K562 (cell line): ENCODE results near the gene TMEM38B. TPM values are rescaled to one million over a fixed set of nuclear protein-coding genes. Genes with fewer than 3 reads are reported as not detected.

Source experiments
- BCLAF1 ChIP-seq, 2 experiments: fragments of 450-650 bp in 1 of 2; IDR thresholded peaks; 2 replicates each; pipeline ENCODE4 v1.6.1; 2011 to 2017; ENCODE audit warnings: low read depth in 2 of 2, antibody characterized with exemption in 1 of 2, borderline replicate concordance in 1 of 2, low read length in 1 of 2, mild to moderate bottlenecking in 1 of 2, mixed read lengths in 1 of 2; ENCODE audit not compliant: control insufficient read depth in 1 of 2
- MAFK ChIP-seq: IDR thresholded peaks from 2 replicates; pipeline ENCODE4 v1.6.1; 2011; ENCODE audit warnings: low read length, improper control_type of control experiment
- RBM22 ChIP-seq: fragments of 200-400 bp; formaldehyde crosslinking; IDR thresholded peaks from 2 replicates; pipeline ENCODE4 v1.6.1; 2018; ENCODE audit warnings: low read length, low read depth; ENCODE audit not compliant: poor library complexity, severe bottlenecking
- USF2 ChIP-seq: sonication (generic); formaldehyde crosslinking; IDR thresholded peaks from 2 replicates; pipeline ENCODE4 v1.5.0; 2020; ENCODE audit warnings: missing genetic modification reagents
- ZBTB43 ChIP-seq: sonication (generic); formaldehyde crosslinking; IDR thresholded peaks from 2 replicates; pipeline ENCODE4 v1.8.0; 2023; ENCODE audit warnings: mild to moderate bottlenecking, missing genetic modification reagents
- ZNF408 ChIP-seq: fragments of 250-450 bp; sonication (Bioruptor Pico); IDR thresholded peaks from 2 replicates; pipeline ENCODE4 v1.4.0; 2020; ENCODE audit warnings: low read depth, mild to moderate bottlenecking, moderate library complexity
- polyA plus RNA-seq, 8 experiments: library from polyadenylated mRNA; depleted of rRNA in 4 of 8; stranded (reverse) in 5 of 8; unstranded in 3 of 8; fragments of >200 nt; fragmentation: Nextera tagmentation in 2 of 8; fragmentation: Illumina TruSeq in 1 of 8; extraction: Ambion mirVana in 2 of 8; extraction: Trizol in 1 of 8; gene quantifications; 2 replicates each; pipeline versions ENCODE4 v1.2.1 to v1.2.3, GENCODE V29; 2011 to 2014; ENCODE audit warnings: inconsistent platforms in 1 of 8, missing spikeins in 1 of 8
- total RNA-seq, 7 experiments: library from RNA; depleted of rRNA in 6 of 7; stranded (reverse); fragments of >200 nt in 6 of 7; fragmentation: Illumina TruSeq in 2 of 7; extraction: Trizol in 2 of 7; gene quantifications; 2 replicates each; pipeline versions ENCODE4 v1.2.1 to v1.2.3, GENCODE V29; 2011 to 2021; ENCODE audit warnings: low replicate concordance in 1 of 7
- TF ChIP-seq, protein P1 (sequence below): fragments of 450-650 bp; IDR thresholded peaks from 2 replicates; pipeline ENCODE4 v1.6.1; 2016; ENCODE audit warnings: mild to moderate bottlenecking, moderate library complexity

TMEM38B gene
- total and polyA plus RNA-seq, 9 of the 15 experiments (the other 6 are each of a cell fraction or from before 2014, with no cell fraction given), result 26.0 to 57.5 (median 38.5) TPM

GRCh38 chr9:105656131-105656921, 38.0 kb upstream of the TMEM38B start (continued):
- TF ChIP-seq, protein P1, sequence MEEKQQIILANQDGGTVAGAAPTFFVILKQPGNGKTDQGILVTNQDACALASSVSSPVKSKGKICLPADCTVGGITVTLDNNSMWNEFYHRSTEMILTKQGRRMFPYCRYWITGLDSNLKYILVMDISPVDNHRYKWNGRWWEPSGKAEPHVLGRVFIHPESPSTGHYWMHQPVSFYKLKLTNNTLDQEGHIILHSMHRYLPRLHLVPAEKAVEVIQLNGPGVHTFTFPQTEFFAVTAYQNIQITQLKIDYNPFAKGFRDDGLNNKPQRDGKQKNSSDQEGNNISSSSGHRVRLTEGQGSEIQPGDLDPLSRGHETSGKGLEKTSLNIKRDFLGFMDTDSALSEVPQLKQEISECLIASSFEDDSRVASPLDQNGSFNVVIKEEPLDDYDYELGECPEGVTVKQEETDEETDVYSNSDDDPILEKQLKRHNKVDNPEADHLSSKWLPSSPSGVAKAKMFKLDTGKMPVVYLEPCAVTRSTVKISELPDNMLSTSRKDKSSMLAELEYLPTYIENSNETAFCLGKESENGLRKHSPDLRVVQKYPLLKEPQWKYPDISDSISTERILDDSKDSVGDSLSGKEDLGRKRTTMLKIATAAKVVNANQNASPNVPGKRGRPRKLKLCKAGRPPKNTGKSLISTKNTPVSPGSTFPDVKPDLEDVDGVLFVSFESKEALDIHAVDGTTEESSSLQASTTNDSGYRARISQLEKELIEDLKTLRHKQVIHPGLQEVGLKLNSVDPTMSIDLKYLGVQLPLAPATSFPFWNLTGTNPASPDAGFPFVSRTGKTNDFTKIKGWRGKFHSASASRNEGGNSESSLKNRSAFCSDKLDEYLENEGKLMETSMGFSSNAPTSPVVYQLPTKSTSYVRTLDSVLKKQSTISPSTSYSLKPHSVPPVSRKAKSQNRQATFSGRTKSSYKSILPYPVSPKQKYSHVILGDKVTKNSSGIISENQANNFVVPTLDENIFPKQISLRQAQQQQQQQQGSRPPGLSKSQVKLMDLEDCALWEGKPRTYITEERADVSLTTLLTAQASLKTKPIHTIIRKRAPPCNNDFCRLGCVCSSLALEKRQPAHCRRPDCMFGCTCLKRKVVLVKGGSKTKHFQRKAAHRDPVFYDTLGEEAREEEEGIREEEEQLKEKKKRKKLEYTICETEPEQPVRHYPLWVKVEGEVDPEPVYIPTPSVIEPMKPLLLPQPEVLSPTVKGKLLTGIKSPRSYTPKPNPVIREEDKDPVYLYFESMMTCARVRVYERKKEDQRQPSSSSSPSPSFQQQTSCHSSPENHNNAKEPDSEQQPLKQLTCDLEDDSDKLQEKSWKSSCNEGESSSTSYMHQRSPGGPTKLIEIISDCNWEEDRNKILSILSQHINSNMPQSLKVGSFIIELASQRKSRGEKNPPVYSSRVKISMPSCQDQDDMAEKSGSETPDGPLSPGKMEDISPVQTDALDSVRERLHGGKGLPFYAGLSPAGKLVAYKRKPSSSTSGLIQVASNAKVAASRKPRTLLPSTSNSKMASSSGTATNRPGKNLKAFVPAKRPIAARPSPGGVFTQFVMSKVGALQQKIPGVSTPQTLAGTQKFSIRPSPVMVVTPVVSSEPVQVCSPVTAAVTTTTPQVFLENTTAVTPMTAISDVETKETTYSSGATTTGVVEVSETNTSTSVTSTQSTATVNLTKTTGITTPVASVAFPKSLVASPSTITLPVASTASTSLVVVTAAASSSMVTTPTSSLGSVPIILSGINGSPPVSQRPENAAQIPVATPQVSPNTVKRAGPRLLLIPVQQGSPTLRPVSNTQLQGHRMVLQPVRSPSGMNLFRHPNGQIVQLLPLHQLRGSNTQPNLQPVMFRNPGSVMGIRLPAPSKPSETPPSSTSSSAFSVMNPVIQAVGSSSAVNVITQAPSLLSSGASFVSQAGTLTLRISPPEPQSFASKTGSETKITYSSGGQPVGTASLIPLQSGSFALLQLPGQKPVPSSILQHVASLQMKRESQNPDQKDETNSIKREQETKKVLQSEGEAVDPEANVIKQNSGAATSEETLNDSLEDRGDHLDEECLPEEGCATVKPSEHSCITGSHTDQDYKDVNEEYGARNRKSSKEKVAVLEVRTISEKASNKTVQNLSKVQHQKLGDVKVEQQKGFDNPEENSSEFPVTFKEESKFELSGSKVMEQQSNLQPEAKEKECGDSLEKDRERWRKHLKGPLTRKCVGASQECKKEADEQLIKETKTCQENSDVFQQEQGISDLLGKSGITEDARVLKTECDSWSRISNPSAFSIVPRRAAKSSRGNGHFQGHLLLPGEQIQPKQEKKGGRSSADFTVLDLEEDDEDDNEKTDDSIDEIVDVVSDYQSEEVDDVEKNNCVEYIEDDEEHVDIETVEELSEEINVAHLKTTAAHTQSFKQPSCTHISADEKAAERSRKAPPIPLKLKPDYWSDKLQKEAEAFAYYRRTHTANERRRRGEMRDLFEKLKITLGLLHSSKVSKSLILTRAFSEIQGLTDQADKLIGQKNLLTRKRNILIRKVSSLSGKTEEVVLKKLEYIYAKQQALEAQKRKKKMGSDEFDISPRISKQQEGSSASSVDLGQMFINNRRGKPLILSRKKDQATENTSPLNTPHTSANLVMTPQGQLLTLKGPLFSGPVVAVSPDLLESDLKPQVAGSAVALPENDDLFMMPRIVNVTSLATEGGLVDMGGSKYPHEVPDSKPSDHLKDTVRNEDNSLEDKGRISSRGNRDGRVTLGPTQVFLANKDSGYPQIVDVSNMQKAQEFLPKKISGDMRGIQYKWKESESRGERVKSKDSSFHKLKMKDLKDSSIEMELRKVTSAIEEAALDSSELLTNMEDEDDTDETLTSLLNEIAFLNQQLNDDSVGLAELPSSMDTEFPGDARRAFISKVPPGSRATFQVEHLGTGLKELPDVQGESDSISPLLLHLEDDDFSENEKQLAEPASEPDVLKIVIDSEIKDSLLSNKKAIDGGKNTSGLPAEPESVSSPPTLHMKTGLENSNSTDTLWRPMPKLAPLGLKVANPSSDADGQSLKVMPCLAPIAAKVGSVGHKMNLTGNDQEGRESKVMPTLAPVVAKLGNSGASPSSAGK, result peak; percentile 95
- TF ChIP-seq USF2 (CRISPR knock-in tag) (no peak), MAFK (no peak), ZBTB43 (no peak), RBM22 (peak; percentile 57), ZNF408 (no peak), BCLAF1 (IDR thresholded peaks at IDR 0.05; ENCODE audit: borderline replicate concordance in 1 of 2, control insufficient read depth in 1 of 2, low read depth in 2 of 2, low read length in 1 of 2) (no peak)
